Transverse colon (tissue), 4 donors: ENCODE data around the gene SMYD1.

ENCODE experiments used
- POLR2A ChIP-seq: fragments of 450-650 bp; IDR thresholded peaks from one replicate; pipeline ENCODE4 v1.6.1; 2016; ENCODE audit warnings: antibody characterized with exemption, mild to moderate bottlenecking, moderate library complexity
- POLR2AphosphoS5 ChIP-seq, 3 donors: sonication (generic); formaldehyde crosslinking; IDR thresholded peaks; one replicate each; pipeline ENCODE4 v1.6.1; 2016; ENCODE audit warnings: antibody characterized with exemption in 3 of 3
- TF ChIP-seq, protein P1 (sequence below), 5 experiments: fragments of 200-600 bp in 3 of 5; fragments of 450-650 bp in 2 of 5; sonication (generic) in 3 of 5; IDR thresholded peaks; 1 replicate in 2 of 5; 2 replicates in 3 of 5; pipeline ENCODE4 v1.5.1; 2016 to 2017; ENCODE audit warnings: antibody characterized with exemption in 5 of 5, inconsistent platforms in 3 of 5, mild to moderate bottlenecking in 2 of 5, moderate library complexity in 1 of 5

DNA sequence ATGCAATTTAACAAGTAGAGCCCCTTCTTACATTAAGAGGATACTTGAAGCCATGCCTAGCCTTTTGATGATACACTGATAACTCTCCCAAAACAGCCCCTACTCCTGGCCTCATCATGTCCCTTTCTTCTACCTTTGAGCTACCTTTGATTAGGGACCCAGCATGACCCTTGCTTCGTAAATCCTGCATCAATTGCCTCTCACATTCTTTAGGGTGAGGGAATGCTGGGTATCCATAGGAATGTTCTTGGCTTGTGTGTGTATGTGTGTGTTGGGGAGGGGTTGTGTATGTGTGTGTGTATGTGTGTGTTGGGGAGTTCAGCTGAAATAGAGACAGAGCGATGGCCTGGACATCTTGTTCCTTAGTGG is 6.7 kb upstream of the SMYD1 start:
- TF ChIP-seq POLR2A (no peak), POLR2AphosphoS5 (IDR thresholded peaks at IDR 0.05) (no peak)
- TF ChIP-seq, protein P1, sequence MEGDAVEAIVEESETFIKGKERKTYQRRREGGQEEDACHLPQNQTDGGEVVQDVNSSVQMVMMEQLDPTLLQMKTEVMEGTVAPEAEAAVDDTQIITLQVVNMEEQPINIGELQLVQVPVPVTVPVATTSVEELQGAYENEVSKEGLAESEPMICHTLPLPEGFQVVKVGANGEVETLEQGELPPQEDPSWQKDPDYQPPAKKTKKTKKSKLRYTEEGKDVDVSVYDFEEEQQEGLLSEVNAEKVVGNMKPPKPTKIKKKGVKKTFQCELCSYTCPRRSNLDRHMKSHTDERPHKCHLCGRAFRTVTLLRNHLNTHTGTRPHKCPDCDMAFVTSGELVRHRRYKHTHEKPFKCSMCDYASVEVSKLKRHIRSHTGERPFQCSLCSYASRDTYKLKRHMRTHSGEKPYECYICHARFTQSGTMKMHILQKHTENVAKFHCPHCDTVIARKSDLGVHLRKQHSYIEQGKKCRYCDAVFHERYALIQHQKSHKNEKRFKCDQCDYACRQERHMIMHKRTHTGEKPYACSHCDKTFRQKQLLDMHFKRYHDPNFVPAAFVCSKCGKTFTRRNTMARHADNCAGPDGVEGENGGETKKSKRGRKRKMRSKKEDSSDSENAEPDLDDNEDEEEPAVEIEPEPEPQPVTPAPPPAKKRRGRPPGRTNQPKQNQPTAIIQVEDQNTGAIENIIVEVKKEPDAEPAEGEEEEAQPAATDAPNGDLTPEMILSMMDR (IDR thresholded peaks at IDR 0.05), result no peak
